Activated naive CD4-positive, alpha-beta T cell treated with anti-CD3 and anti-CD28 coated beads for 36 hours (primary cell): Measurements from ENCODE around the gene GALR3. TPM values are rescaled to one million over a fixed set of nuclear protein-coding genes. Genes with fewer than 3 reads are reported as not detected.

ENCODE experiments used
- CTCF ChIA-PET: fragments of 350-600 bp; sonication (Branson Sonifier 250); formaldehyde crosslinking; loops from one replicate; lab custom pipeline; 2021; ENCODE audit warnings: antibody characterized with exemption; lab: Charles Lee
- DNase-seq: peaks from one replicate; pipeline ENCODE4 v3.0.0-alpha.2; 2020
- H3K27ac Mint-ChIP-seq: one replicate; pipeline ENCODE4 v1.8.0; 2021; ENCODE audit warnings: mild to moderate bottlenecking, mixed read lengths
- H3K27me3 Mint-ChIP-seq: one replicate; pipeline ENCODE4 v1.8.0; 2021; ENCODE audit warnings: low read depth, mixed read lengths
- H3K36me3 Mint-ChIP-seq: one replicate; pipeline ENCODE4 v1.8.0; 2021; ENCODE audit warnings: low read depth, mixed read lengths
- H3K4me1 Mint-ChIP-seq: one replicate; pipeline ENCODE4 v1.8.0; 2021; ENCODE audit warnings: low read depth, mixed read lengths
- H3K4me3 Mint-ChIP-seq: one replicate; pipeline ENCODE4 v1.8.0; 2021; ENCODE audit warnings: mild to moderate bottlenecking, moderate library complexity, mixed read lengths
- H3K9me3 Mint-ChIP-seq: one replicate; pipeline ENCODE4 v1.8.0; 2021; ENCODE audit warnings: mixed read lengths
- intact Hi-C: fragments of 100-400 bp; cut with micrococcal nuclease; formaldehyde crosslinking; loops from one replicate; pipeline ENCODE4 v1.15.1; 2023
- total RNA-seq, 2 experiments: library from RNA; stranded (reverse); gene quantifications; one replicate each; pipeline ENCODE4 v1.2.3, GENCODE V29; 2021

GALR3 gene
- total RNA-seq, 2 experiments from 2014 or later = not detected

GRCh38 chr22:37804881-37805809, 18.0 kb upstream of the GALR3 start:
- intact Hi-C loops = loop anchor here (5.0 kb wide), 3 partner anchors 128 to 198 kb away; partner anchors contain the start of genes GGA1 and LGALS1
- peak overlapping the region; percentile 60 for H3K4me3 Mint-ChIP-seq
- H3K36me3 Mint-ChIP-seq = no peaks in the 10 kb centered on the region
- H3K27me3 Mint-ChIP-seq = peaks cover 48% of the 10 kb centered on the region
- peak; percentile 79 for DNase-seq
- H3K4me1 Mint-ChIP-seq = peaks cover 46% of the 10 kb centered on the region
- H3K27ac Mint-ChIP-seq = no peak overlapping the region
- no peaks in the 10 kb centered on the region for H3K9me3 Mint-ChIP-seq
- CTCF ChIA-PET = no interaction called here

- intact Hi-C loops = loop anchor here (5.0 kb wide), 3 partner anchors 129 to 199 kb away; partner anchors contain the start of genes GGA1 and LGALS1
- H3K27ac Mint-ChIP-seq = no peak overlapping the region
- peak overlapping the region; percentile 60 for H3K4me3 Mint-ChIP-seq
- H3K9me3 Mint-ChIP-seq = no peaks in the 10 kb centered on the region
- H3K27me3 Mint-ChIP-seq = peaks cover 48% of the 10 kb centered on the region
- CTCF ChIA-PET = no interaction called here
- H3K4me1 Mint-ChIP-seq = peaks cover 46% of the 10 kb centered on the region
- H3K36me3 Mint-ChIP-seq = no peaks in the 10 kb centered on the region
- DNase-seq = no peak
These were observed 17.3 kb upstream of the GALR3 start for GRCh38 chr22:37805810-37806277.

GRCh38 chr22:37806409-37807333, 16.5 kb upstream of the GALR3 start:
- no peaks in the 10 kb centered on the region for H3K36me3 Mint-ChIP-seq
- peaks cover 46% of the 10 kb centered on the region for H3K4me1 Mint-ChIP-seq
- H3K4me3 Mint-ChIP-seq = peak overlapping the region; percentile 30
- CTCF ChIA-PET = interaction anchor here (0.7 to 4.3 kb wide), 3 partner anchors 12 to 163 kb away, joined by 3 to 51 read pairs (median 16); no protein-coding TSS in a partner anchor
- intact Hi-C loops = loop anchor here (1.0 to 5.0 kb wide), 5 partner anchors 12 to 199 kb away; partner anchors contain the start of genes ANKRD54, GGA1 and LGALS1
- peak; percentile 36 for DNase-seq
- no peaks in the 10 kb centered on the region for H3K9me3 Mint-ChIP-seq
- peaks cover 48% of the 10 kb centered on the region for H3K27me3 Mint-ChIP-seq
- no peak overlapping the region for H3K27ac Mint-ChIP-seq

- intact Hi-C loops = loop anchor here (1.0 to 5.0 kb wide), 5 partner anchors 11 to 200 kb away; partner anchors contain the start of genes ANKRD54, GGA1 and LGALS1
- H3K4me1 Mint-ChIP-seq = peaks cover 45% of the 10 kb centered on the region
- DNase-seq = peak; percentile 96
- CTCF ChIA-PET = interaction anchor here (0.5 to 4.3 kb wide), 7 partner anchors 11 to 164 kb away, joined by 3 to 51 read pairs (median 4); partner anchors contain the start of gene ANKRD54
- no peaks in the 10 kb centered on the region for H3K9me3 Mint-ChIP-seq
- peak within 1 kb of the TSS; percentile 80 for H3K4me3 Mint-ChIP-seq
- H3K36me3 Mint-ChIP-seq = peaks cover 1% of the 10 kb centered on the region
- H3K27me3 Mint-ChIP-seq = peaks cover 48% of the 10 kb centered on the region
- H3K27ac Mint-ChIP-seq = peak within 1 kb of the TSS; percentile 61
These were observed 15.5 kb upstream of the GALR3 start, which contains the start of gene GCAT for GRCh38 chr22:37807410-37808293. GCAT (plus strand) TSS chr22:37807934; CDS start chr22:37807968, 34 bp downstream.

GRCh38 chr22:37808294-37808657, 14.9 kb upstream of the GALR3 start:
- CTCF ChIA-PET = interaction anchor here (0.6 to 4.3 kb wide), 5 partner anchors 10 to 127 kb away, joined by 3 to 51 read pairs (median 4); no protein-coding TSS in a partner anchor

GRCh38 chr22:37809672-37810333, 13.4 kb upstream of the GALR3 start:
- intact Hi-C loops = loop anchor here (5.0 kb wide), 3 partner anchors 133 to 203 kb away; partner anchors contain the start of genes GGA1 and LGALS1
- Mint-ChIP-seq H3K27me3 (peaks cover 33% of the 10 kb centered on the region), H3K4me1 (peaks cover 32% of the 10 kb centered on the region), H3K27ac (no peak overlapping the region), H3K4me3 (no peak overlapping the region), H3K36me3 (peaks cover 3% of the 10 kb centered on the region), H3K9me3 (no peaks in the 10 kb centered on the region)
- CTCF ChIA-PET = interaction anchor here (0.5 to 4.3 kb wide), 6 partner anchors 9 to 156 kb away, joined by 3 to 51 read pairs (median 4); partner anchors contain the start of gene GALR3
- no peak for DNase-seq

More at GRCh38 chr22:37808294-37808657, 14.9 kb upstream of the GALR3 start:
- Mint-ChIP-seq H3K27me3 (peaks cover 42% of the 10 kb centered on the region), H3K4me3 (peak overlapping the region; percentile 80), H3K27ac (no peak overlapping the region), H3K36me3 (peaks cover 1% of the 10 kb centered on the region), H3K9me3 (no peaks in the 10 kb centered on the region), H3K4me1 (peaks cover 39% of the 10 kb centered on the region)
- DNase-seq = no peak
- intact Hi-C loops = loop anchor here (5.0 kb wide), 3 partner anchors 131 to 201 kb away; partner anchors contain the start of genes GGA1 and LGALS1

GRCh38 chr22:37811867-37812266, 11.3 kb upstream of the GALR3 start:
- DNase-seq = no peak
- Mint-ChIP-seq H3K27me3 (peaks cover 18% of the 10 kb centered on the region), H3K4me3 (no peak overlapping the region), H3K4me1 (peaks cover 16% of the 10 kb centered on the region), H3K36me3 (peaks cover 3% of the 10 kb centered on the region), H3K9me3 (no peaks in the 10 kb centered on the region), H3K27ac (no peak overlapping the region)
- CTCF ChIA-PET = no interaction called here
- intact Hi-C loops = no loop called here

- intact Hi-C loops = no loop called here
- H3K9me3 Mint-ChIP-seq = no peaks in the 10 kb centered on the region
- H3K4me1 Mint-ChIP-seq = peaks cover 17% of the 10 kb centered on the region
- peaks cover 7% of the 10 kb centered on the region for H3K36me3 Mint-ChIP-seq
- H3K27me3 Mint-ChIP-seq = peaks cover 13% of the 10 kb centered on the region
- CTCF ChIA-PET = interaction anchor here (0.6 to 8.6 kb wide), 2 partner anchors 50 to 851 kb away, joined by 4 to 130 read pairs; no protein-coding TSS in a partner anchor
- H3K27ac Mint-ChIP-seq = no peak overlapping the region
- DNase-seq = no peak
- H3K4me3 Mint-ChIP-seq = no peak overlapping the region
These were observed 10.1 kb upstream of the GALR3 start for GRCh38 chr22:37812869-37813678.

GRCh38 chr22:37815593-37815992, 7.6 kb upstream of the GALR3 start:
- no peak overlapping the region for H3K27ac Mint-ChIP-seq
- H3K27me3 Mint-ChIP-seq = peaks cover 8% of the 10 kb centered on the region
- no peaks in the 10 kb centered on the region for H3K9me3 Mint-ChIP-seq
- H3K4me1 Mint-ChIP-seq = peaks cover 12% of the 10 kb centered on the region
- H3K4me3 Mint-ChIP-seq = no peak overlapping the region
- intact Hi-C loops = loop anchor here (5.0 kb wide), 1 partner anchor 137 kb away; the partner anchor contains the start of genes C22orf23 and POLR2F
- peaks cover 7% of the 10 kb centered on the region for H3K36me3 Mint-ChIP-seq
- no peak for DNase-seq
- CTCF ChIA-PET = interaction anchor here (1.0 to 8.6 kb wide), 4 partner anchors 14 to 118 kb away, joined by 3 to 130 read pairs (median 31); no protein-coding TSS in a partner anchor
